Measurements from ENCODE around the gene SUSD1.

SUSD1 gene

GRCh38 chr9:112140936-112141335 is 34.2 kb downstream of the SUSD1 start:
- TF ChIP-seq USF1 (IDR thresholded peaks at IDR 0.05) (no peak), YY1 (IDR thresholded peaks at IDR 0.05; ENCODE audit: low read depth) (no peak), ZBTB7A (IDR thresholded peaks at IDR 0.05; ENCODE audit: low read depth) (no peak), EP300 (IDR thresholded peaks at IDR 0.05; ENCODE audit: borderline replicate concordance) (no peak), CEBPB (IDR thresholded peaks at IDR 0.05) (no peak), MAX (IDR thresholded peaks at IDR 0.05) (no peak)

GRCh38 chr9:112137066-112137465 is 38.0 kb downstream of the SUSD1 start:
- no peak for TF ChIP-seq CEBPB (IDR thresholded peaks at IDR 0.05)
- TF ChIP-seq CREB1 (IDR thresholded peaks at IDR 0.05; ENCODE audit: low read depth): no peak
- TF ChIP-seq TEAD4 (IDR thresholded peaks at IDR 0.05): no peak
- TF ChIP-seq TAF1 (IDR thresholded peaks at IDR 0.05; ENCODE audit: low read depth): no peak
- TF ChIP-seq EP300 (IDR thresholded peaks at IDR 0.05; ENCODE audit: borderline replicate concordance): no peak
- TF ChIP-seq TCF12 (IDR thresholded peaks at IDR 0.05; ENCODE audit: low read depth): no peak
- no peak for TF ChIP-seq USF1 (IDR thresholded peaks at IDR 0.05)
- TF ChIP-seq YY1 (IDR thresholded peaks at IDR 0.05; ENCODE audit: low read depth): no peak
- TF ChIP-seq RAD21 (IDR thresholded peaks at IDR 0.05; ENCODE audit: low read depth): no peak
- no peak for TF ChIP-seq EGR1 (IDR thresholded peaks at IDR 0.05)
- TF ChIP-seq ZBTB7A (IDR thresholded peaks at IDR 0.05; ENCODE audit: low read depth): no peak
- TF ChIP-seq NFIC (IDR thresholded peaks at IDR 0.05): no peak
- TF ChIP-seq MAX (IDR thresholded peaks at IDR 0.05): no peak
- no peak for TF ChIP-seq FOXM1 (IDR thresholded peaks at IDR 0.05; ENCODE audit: borderline replicate concordance, low read depth)
- TF ChIP-seq REST (IDR thresholded peaks at IDR 0.05; ENCODE audit: low read depth): no peak

- TF ChIP-seq CEBPB (IDR thresholded peaks at IDR 0.05) (0 out of 2 replicates have a peak, but pooled peaks have one; percentile 47), NFIC (IDR thresholded peaks at IDR 0.05) (peak; percentile 51), MAX (IDR thresholded peaks at IDR 0.05) (no peak)
Measured at GRCh38 chr9:112135706-112136105, 39.4 kb downstream of the SUSD1 start.

- no peak for TF ChIP-seq TEAD4 (IDR thresholded peaks at IDR 0.05)
- no peak for TF ChIP-seq RAD21 (IDR thresholded peaks at IDR 0.05; ENCODE audit: low read depth)
- TF ChIP-seq TAF1 (IDR thresholded peaks at IDR 0.05; ENCODE audit: low read depth): no peak
- no peak for TF ChIP-seq EP300 (IDR thresholded peaks at IDR 0.05; ENCODE audit: borderline replicate concordance)
- no peak for TF ChIP-seq FOXM1 (IDR thresholded peaks at IDR 0.05; ENCODE audit: borderline replicate concordance, low read depth)
- no peak for TF ChIP-seq ZBTB7A (IDR thresholded peaks at IDR 0.05; ENCODE audit: low read depth)
- no peak for TF ChIP-seq EGR1 (IDR thresholded peaks at IDR 0.05)
- no peak for TF ChIP-seq CREB1 (IDR thresholded peaks at IDR 0.05; ENCODE audit: low read depth)
- TF ChIP-seq REST (IDR thresholded peaks at IDR 0.05; ENCODE audit: low read depth): no peak
Measured at GRCh38 chr9:112132356-112132755, 42.7 kb downstream of the SUSD1 start.

- TF ChIP-seq YY1 (IDR thresholded peaks at IDR 0.05; ENCODE audit: low read depth) (no peak), CEBPB (IDR thresholded peaks at IDR 0.05) (no peak), EGR1 (IDR thresholded peaks at IDR 0.05) (no peak), USF1 (IDR thresholded peaks at IDR 0.05) (no peak), RAD21 (IDR thresholded peaks at IDR 0.05; ENCODE audit: low read depth) (no peak), MAX (IDR thresholded peaks at IDR 0.05) (no peak), TAF1 (IDR thresholded peaks at IDR 0.05; ENCODE audit: low read depth) (no peak), CREB1 (IDR thresholded peaks at IDR 0.05; ENCODE audit: low read depth) (no peak), REST (IDR thresholded peaks at IDR 0.05; ENCODE audit: low read depth) (no peak), TCF12 (IDR thresholded peaks at IDR 0.05; ENCODE audit: low read depth) (no peak), TEAD4 (IDR thresholded peaks at IDR 0.05) (no peak), FOXM1 (IDR thresholded peaks at IDR 0.05; ENCODE audit: borderline replicate concordance, low read depth) (no peak), ZBTB7A (IDR thresholded peaks at IDR 0.05; ENCODE audit: low read depth) (no peak), EP300 (IDR thresholded peaks at IDR 0.05; ENCODE audit: borderline replicate concordance) (no peak), NFIC (IDR thresholded peaks at IDR 0.05) (no peak)
Measured at GRCh38 chr9:112130997-112131396, 44.1 kb downstream of the SUSD1 start.
